ENCODE data around the gene DCTN3.

DCTN3 gene

GRCh38 chr9:34589636-34590380 is 30.5 kb downstream of the DCTN3 start, which contains the start of gene CNTFR:
TSS of gene CNTFR (minus strand) at chr9:34589724. CDS start at chr9:34568981, 20,743 bp downstream.
- intact Hi-C loops (cut with DNase I; ENCODE audit: low total_unique reads), result loop anchor here (5.0 kb wide), 3 partner anchors 43 to 258 kb away; no protein-coding TSS in a partner anchor
- Histone ChIP-seq H3K4me1 (peaks cover 0 to 63% (median 48%) of the 10 kb centered on the region in 4 donors), H3K4me3 (peak within 1 kb of the TSS; percentile 49 to 54), H3K36me3 (no peaks in the 10 kb centered on the region), H3K27me3 (peaks cover 0 to 73% of the 10 kb centered on the region in 2 donors), H3K27ac (peak within 1 kb of the TSS; percentile 16 to 33), H3K9me3 (no peaks in the 10 kb centered on the region)
- DNase-seq, result peak; percentile 54 to 75
- TF ChIP-seq, protein P1, sequence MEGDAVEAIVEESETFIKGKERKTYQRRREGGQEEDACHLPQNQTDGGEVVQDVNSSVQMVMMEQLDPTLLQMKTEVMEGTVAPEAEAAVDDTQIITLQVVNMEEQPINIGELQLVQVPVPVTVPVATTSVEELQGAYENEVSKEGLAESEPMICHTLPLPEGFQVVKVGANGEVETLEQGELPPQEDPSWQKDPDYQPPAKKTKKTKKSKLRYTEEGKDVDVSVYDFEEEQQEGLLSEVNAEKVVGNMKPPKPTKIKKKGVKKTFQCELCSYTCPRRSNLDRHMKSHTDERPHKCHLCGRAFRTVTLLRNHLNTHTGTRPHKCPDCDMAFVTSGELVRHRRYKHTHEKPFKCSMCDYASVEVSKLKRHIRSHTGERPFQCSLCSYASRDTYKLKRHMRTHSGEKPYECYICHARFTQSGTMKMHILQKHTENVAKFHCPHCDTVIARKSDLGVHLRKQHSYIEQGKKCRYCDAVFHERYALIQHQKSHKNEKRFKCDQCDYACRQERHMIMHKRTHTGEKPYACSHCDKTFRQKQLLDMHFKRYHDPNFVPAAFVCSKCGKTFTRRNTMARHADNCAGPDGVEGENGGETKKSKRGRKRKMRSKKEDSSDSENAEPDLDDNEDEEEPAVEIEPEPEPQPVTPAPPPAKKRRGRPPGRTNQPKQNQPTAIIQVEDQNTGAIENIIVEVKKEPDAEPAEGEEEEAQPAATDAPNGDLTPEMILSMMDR (IDR thresholded peaks at IDR 0.05), result no peak

DNA sequence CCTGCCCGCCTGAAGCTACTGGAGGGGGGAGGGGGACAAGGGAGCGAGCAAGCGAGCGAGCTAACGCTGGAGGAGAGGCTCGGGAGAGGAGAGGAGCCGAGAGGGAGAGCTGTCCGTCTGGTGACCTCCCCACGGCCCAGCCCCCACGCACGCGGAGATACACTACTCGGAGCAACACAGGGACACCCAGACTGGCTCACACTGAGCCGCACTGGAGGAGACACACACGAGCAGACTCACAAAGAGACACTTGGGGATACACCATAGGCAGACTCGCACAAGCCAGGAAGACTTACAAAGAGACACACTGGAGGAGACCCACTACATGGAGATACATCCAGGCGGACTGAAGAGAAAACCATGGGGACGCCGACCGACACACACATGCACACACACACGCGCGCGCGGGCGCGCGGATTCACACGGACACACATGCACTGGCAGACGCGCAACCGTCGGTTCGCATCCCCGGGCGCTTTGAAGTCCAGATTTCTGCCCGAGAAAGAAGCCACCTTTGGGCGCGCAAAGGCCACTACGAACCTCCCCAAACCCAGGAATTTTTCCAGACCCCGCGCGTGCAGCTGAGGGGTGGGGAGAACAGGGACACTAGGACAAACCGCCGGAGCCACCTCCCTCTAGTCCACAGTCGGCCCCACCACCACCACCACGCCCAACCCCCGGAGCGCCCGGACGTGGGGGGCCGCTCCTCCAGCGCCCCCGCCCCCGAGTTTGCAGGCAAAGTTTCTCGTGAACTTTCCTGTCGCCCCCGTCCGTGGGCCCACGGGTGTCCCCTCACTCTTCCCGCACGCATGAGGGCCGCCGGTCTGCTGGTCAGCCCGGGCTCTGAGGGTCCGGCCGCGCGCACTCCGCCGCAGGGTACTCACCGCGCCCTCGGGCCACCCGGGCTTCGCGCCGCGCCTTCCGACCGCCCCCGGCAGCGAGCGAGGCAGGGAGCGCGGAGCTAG is 31.3 kb downstream of the DCTN3 start:
- peaks cover 0 to 77% of the 10 kb centered on the region in 2 donors for H3K27me3 ChIP-seq
- peak overlapping the region; percentile 49 to 54 for H3K4me3 ChIP-seq
- DNase-seq, result peak in 1 of 2 donors; percentile 39
- no peak overlapping the region for H3K27ac ChIP-seq
- intact Hi-C loops (cut with DNase I; ENCODE audit: low total_unique reads), result no loop called here
- H3K9me3 ChIP-seq, result no peaks in the 10 kb centered on the region
- TF ChIP-seq, protein P1 (IDR thresholded peaks at IDR 0.05), result no peak
- peaks cover 0 to 56% (median 44%) of the 10 kb centered on the region in 4 donors for H3K4me1 ChIP-seq
- H3K36me3 ChIP-seq, result no peaks in the 10 kb centered on the region

DNA sequence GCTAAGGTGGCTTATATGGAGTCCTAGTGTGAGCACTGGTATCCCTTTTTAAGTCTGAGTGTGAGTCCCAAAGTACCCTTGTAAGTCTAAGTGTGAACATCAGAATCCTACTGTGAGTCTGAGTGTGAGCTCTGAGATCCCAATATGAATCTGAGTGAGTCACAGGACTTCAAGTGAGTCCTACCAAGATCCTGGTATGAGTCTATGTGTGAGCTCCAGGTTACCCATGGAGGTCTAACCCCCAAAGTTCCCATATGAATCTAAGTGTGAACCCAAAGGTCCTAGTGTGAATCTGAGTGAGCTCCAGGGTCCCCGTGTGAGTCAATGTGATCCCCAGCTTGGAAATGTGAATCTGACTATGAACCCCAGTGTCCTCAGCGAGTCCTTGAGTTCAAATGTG is 33.0 kb downstream of the DCTN3 start:
- Histone ChIP-seq H3K27me3 (peaks cover 0 to 87% of the 10 kb centered on the region in 2 donors), H3K36me3 (no peaks in the 10 kb centered on the region), H3K27ac (no peak overlapping the region), H3K4me3 (no peak overlapping the region), H3K4me1 (peaks cover 0 to 39% (median 31%) of the 10 kb centered on the region in 4 donors), H3K9me3 (no peaks in the 10 kb centered on the region)
- no peak for DNase-seq
- intact Hi-C loops (cut with DNase I; ENCODE audit: low total_unique reads), result no loop called here
- TF ChIP-seq, protein P1 (IDR thresholded peaks at IDR 0.05), result no peak

DNA sequence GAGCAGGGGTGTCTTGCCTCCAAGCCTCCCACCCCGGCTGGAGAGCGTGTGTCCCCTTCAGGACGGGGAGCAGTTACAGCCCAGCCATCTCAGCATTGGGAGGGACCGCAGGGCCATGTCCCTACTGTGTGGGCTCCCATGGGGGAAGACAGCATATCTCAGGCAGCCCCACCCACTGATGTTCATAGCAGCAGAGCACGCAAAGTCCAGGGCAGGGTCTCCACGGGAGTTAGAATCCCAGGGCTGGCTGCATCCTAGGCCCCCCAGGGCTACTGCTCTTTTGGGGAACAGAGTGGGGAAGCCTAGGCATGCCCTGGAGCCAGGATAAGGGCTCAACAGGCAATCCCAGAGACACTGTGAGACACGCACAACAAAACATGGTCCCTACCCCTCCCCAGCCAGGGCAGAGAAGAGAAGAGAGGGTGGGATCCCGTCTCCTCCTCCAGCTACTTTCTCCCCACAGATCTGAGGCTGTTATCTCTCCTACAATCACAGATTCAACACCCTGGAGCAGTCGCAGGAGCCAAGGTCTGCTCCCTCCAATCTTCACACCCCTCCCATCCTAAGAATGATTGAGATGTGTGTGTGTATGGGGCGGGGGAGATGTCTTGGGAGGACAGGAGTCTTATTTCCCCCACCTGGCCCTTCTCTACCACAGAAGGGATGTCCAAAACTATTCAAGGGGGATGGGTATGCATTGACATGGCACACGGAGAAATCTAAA is 34.2 kb downstream of the DCTN3 start:
- Histone ChIP-seq H3K9me3 (no peaks in the 10 kb centered on the region), H3K27me3 (peaks cover 0 to 95% of the 10 kb centered on the region in 2 donors), H3K27ac (no peak overlapping the region), H3K4me3 (no peak overlapping the region), H3K4me1 (peaks cover 0 to 27% (median 24%) of the 10 kb centered on the region in 4 donors), H3K36me3 (no peaks in the 10 kb centered on the region)
- intact Hi-C loops (cut with DNase I; ENCODE audit: low total_unique reads), result no loop called here
- DNase-seq, result no peak
- TF ChIP-seq, protein P1 (IDR thresholded peaks at IDR 0.05), result no peak

DNA sequence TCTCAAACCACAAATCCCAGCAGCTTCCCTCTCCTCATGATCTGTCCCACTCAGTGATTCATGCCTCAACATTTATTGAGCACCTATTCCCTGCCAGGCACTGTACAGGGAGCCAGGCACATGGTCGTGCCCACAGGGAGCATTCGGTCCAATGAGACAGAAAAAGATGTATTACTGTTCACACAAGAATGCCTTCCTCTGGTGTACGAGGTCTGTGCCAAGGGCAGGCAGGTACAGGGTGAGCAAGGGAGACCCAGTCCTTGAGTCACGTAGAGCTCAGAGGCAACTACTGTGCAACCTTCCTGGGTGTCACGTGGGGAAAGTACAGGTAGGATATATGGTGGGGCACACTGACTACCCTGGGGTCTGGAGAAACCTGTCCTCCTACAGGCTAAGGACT is 35.3 kb downstream of the DCTN3 start:
- Histone ChIP-seq H3K36me3 (no peaks in the 10 kb centered on the region), H3K27ac (no peak overlapping the region), H3K4me3 (no peak overlapping the region), H3K4me1 (peaks cover 0 to 16% (median 14%) of the 10 kb centered on the region in 4 donors), H3K9me3 (no peaks in the 10 kb centered on the region), H3K27me3 (peaks cover 0 to 100% of the 10 kb centered on the region in 2 donors)
- TF ChIP-seq, protein P1 (IDR thresholded peaks at IDR 0.05), result no peak
- no peak for DNase-seq
- intact Hi-C loops (cut with DNase I; ENCODE audit: low total_unique reads), result no loop called here

Data from tibial artery (tissue), 4 donors.